WTC11 (cell line): Measurements from ENCODE around the gene PSMD6. TPM values are rescaled to one million over a fixed set of nuclear protein-coding genes. Genes with fewer than 3 reads are reported as not detected.

ENCODE experiments used
- ATAC-seq: fragments of 200-7000 bp; cut with Tn5 transposase; 2 replicates; pipeline ENCODE4 v1.10.0; 2021; ENCODE audit warnings: mild to moderate bottlenecking, moderate library complexity
- CTCF ChIA-PET: fragments of 300-600 bp; sonication (Branson Sonifier 250); formaldehyde crosslinking; loops from one replicate; lab custom pipeline; 2021; ENCODE audit warnings: antibody characterized with exemption; lab: Charles Lee
- POLR2A ChIA-PET: fragments of 350-600 bp; sonication (Branson Sonifier 250); formaldehyde crosslinking; loops from one replicate; lab custom pipeline; 2021; ENCODE audit warnings: antibody characterized with exemption; lab: Charles Lee
- DNase-seq: peaks from one replicate; pipeline ENCODE4 v3.0.0; 2021; ENCODE audit warnings: low spot score
- H3K27ac Mint-ChIP-seq: 2 replicates; pipeline ENCODE4 v1.8.0; 2021; ENCODE audit warnings: mixed read lengths
- H3K27me3 Mint-ChIP-seq: 2 replicates; pipeline ENCODE4 v1.8.0; 2021; ENCODE audit warnings: low read depth, mild to moderate bottlenecking, moderate library complexity, mixed read lengths
- H3K36me3 Mint-ChIP-seq: 2 replicates; pipeline ENCODE4 v1.8.0; 2021; ENCODE audit warnings: mixed read lengths
- H3K4me1 Mint-ChIP-seq: 2 replicates; pipeline ENCODE4 v1.8.0; 2022; ENCODE audit warnings: mixed read lengths
- H3K4me3 Mint-ChIP-seq: 2 replicates; pipeline ENCODE4 v1.8.0; 2021; ENCODE audit warnings: mild to moderate bottlenecking, moderate library complexity, mixed read lengths
- H3K9me3 Mint-ChIP-seq: 2 replicates; pipeline ENCODE4 v1.8.0; 2021; ENCODE audit warnings: mixed read lengths
- CREB1 ChIP-seq: sonication (generic); formaldehyde crosslinking; IDR thresholded peaks from 2 replicates; pipeline ENCODE4 v1.8.0; 2023; ENCODE audit warnings: mild to moderate bottlenecking, missing genetic modification reagents
- ELF4 ChIP-seq: sonication (generic); formaldehyde crosslinking; IDR thresholded peaks from 2 replicates; pipeline ENCODE4 v1.8.1; 2022; ENCODE audit warnings: low read depth, mild to moderate bottlenecking, moderate library complexity, missing genetic modification reagents
- JUN ChIP-seq: sonication (generic); formaldehyde crosslinking; IDR thresholded peaks from 2 replicates; pipeline ENCODE4 v1.8.0; 2023; ENCODE audit warnings: mild to moderate bottlenecking, missing genetic modification reagents
- NFATC4 ChIP-seq: fragments of 250-450 bp; sonication (Bioruptor Pico); IDR thresholded peaks from 2 replicates; pipeline ENCODE4 v1.9.0; 2021; ENCODE audit warnings: mild to moderate bottlenecking
- NFE2L1 ChIP-seq: sonication (generic); formaldehyde crosslinking; IDR thresholded peaks from 2 replicates; pipeline ENCODE4 v1.8.1; 2023; ENCODE audit warnings: missing genetic modification reagents
- NR2C2 ChIP-seq: sonication (generic); formaldehyde crosslinking; IDR thresholded peaks from 2 replicates; pipeline ENCODE4 v1.8.0; 2022; ENCODE audit warnings: mild to moderate bottlenecking, missing genetic modification reagents
- TCF7 ChIP-seq: sonication (generic); formaldehyde crosslinking; IDR thresholded peaks from 2 replicates; pipeline ENCODE4 v1.8.0; 2022; ENCODE audit warnings: mild to moderate bottlenecking, low read depth, missing genetic modification reagents, moderate library complexity
- TEAD1 ChIP-seq: sonication (generic); formaldehyde crosslinking; IDR thresholded peaks from 2 replicates; pipeline ENCODE4 v1.8.0; 2022; ENCODE audit warnings: mild to moderate bottlenecking, missing genetic modification reagents
- ZBTB21 ChIP-seq: sonication (generic); formaldehyde crosslinking; IDR thresholded peaks from 2 replicates; pipeline ENCODE4 v1.8.1; 2023; ENCODE audit warnings: mild to moderate bottlenecking, missing genetic modification reagents, borderline replicate concordance
- ZNF232 ChIP-seq: sonication (generic); formaldehyde crosslinking; IDR thresholded peaks from 2 replicates; pipeline ENCODE4 v1.8.0; 2022; ENCODE audit warnings: mild to moderate bottlenecking, missing genetic modification reagents
- ZNF396 ChIP-seq: fragments of 250-450 bp; sonication (Bioruptor Pico); IDR thresholded peaks from 2 replicates; pipeline ENCODE4 v1.8.0; 2021; ENCODE audit warnings: mild to moderate bottlenecking, moderate library complexity, borderline replicate concordance
- total RNA-seq: library from RNA; stranded (reverse); gene quantifications from 3 replicates; pipeline ENCODE4 v1.2.3, GENCODE V29; 2021
- TF ChIP-seq, protein P1 (sequence below): sonication (generic); formaldehyde crosslinking; IDR thresholded peaks from 2 replicates; pipeline ENCODE4 v1.8.0; 2023; ENCODE audit warnings: missing genetic modification reagents, mild to moderate bottlenecking, borderline replicate concordance
- TF ChIP-seq, protein P2 (sequence below): sonication (generic); formaldehyde crosslinking; IDR thresholded peaks from 2 replicates; pipeline ENCODE4 v1.8.0; 2022; ENCODE audit warnings: mild to moderate bottlenecking, missing genetic modification reagents
- TF ChIP-seq, protein P3 (sequence below): sonication (generic); formaldehyde crosslinking; IDR thresholded peaks from 2 replicates; pipeline ENCODE4 v1.8.1; 2022; ENCODE audit warnings: missing genetic modification reagents, borderline replicate concordance
- TF ChIP-seq, protein P4 (sequence below): fragments of 250-450 bp; sonication (Bioruptor Pico); IDR thresholded peaks from 2 replicates; pipeline ENCODE4 v1.9.0; 2021; ENCODE audit warnings: moderate library complexity, mild to moderate bottlenecking, inconsistent platforms, borderline replicate concordance
- TF ChIP-seq, protein P5 (sequence below): fragments of 250-450 bp; sonication (Bioruptor Pico); IDR thresholded peaks from 2 replicates; pipeline ENCODE4 v1.9.0; 2021; ENCODE audit warnings: mild to moderate bottlenecking, borderline replicate concordance
- TF ChIP-seq, protein P6 (sequence below): sonication (generic); formaldehyde crosslinking; IDR thresholded peaks from 2 replicates; pipeline ENCODE4 v1.8.1; 2023; ENCODE audit warnings: mild to moderate bottlenecking, missing genetic modification reagents, moderate library complexity

PSMD6 gene
- total RNA-seq, 1 experiment from 2014 or later = 105 TPM

DNA sequence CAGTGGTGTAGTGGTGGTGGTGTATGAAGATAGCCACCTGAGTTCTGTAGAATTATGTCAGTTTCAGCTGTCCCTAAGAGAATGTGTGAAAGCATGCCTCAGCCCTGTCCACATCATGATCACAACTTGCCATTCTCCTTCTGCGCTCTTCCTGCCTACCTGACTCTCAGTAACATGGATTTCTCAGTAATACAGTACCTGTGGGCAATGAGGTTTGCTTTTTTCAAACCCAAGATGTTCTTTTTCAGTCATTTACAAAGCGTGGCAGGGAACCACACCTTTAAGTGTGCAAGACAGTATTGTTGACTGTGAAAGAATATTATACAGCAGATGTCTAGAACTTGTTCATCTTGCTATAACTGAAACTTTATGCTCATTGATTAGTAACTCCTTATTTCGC lies 38.9 kb downstream of the PSMD6 start (continued):
- TF ChIP-seq, protein P1, sequence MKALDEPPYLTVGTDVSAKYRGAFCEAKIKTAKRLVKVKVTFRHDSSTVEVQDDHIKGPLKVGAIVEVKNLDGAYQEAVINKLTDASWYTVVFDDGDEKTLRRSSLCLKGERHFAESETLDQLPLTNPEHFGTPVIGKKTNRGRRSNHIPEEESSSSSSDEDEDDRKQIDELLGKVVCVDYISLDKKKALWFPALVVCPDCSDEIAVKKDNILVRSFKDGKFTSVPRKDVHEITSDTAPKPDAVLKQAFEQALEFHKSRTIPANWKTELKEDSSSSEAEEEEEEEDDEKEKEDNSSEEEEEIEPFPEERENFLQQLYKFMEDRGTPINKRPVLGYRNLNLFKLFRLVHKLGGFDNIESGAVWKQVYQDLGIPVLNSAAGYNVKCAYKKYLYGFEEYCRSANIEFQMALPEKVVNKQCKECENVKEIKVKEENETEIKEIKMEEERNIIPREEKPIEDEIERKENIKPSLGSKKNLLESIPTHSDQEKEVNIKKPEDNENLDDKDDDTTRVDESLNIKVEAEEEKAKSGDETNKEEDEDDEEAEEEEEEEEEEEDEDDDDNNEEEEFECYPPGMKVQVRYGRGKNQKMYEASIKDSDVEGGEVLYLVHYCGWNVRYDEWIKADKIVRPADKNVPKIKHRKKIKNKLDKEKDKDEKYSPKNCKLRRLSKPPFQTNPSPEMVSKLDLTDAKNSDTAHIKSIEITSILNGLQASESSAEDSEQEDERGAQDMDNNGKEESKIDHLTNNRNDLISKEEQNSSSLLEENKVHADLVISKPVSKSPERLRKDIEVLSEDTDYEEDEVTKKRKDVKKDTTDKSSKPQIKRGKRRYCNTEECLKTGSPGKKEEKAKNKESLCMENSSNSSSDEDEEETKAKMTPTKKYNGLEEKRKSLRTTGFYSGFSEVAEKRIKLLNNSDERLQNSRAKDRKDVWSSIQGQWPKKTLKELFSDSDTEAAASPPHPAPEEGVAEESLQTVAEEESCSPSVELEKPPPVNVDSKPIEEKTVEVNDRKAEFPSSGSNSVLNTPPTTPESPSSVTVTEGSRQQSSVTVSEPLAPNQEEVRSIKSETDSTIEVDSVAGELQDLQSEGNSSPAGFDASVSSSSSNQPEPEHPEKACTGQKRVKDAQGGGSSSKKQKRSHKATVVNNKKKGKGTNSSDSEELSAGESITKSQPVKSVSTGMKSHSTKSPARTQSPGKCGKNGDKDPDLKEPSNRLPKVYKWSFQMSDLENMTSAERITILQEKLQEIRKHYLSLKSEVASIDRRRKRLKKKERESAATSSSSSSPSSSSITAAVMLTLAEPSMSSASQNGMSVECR (CRISPR knock-in tag) = no peak
- TF ChIP-seq NFATC4 (CRISPR knock-in tag) = no peak
- TF ChIP-seq TCF7 (CRISPR knock-in tag) = no peak
- no peak for TF ChIP-seq TEAD1 (CRISPR knock-in tag)
- no peak for TF ChIP-seq CREB1 (CRISPR knock-in tag)

DNA sequence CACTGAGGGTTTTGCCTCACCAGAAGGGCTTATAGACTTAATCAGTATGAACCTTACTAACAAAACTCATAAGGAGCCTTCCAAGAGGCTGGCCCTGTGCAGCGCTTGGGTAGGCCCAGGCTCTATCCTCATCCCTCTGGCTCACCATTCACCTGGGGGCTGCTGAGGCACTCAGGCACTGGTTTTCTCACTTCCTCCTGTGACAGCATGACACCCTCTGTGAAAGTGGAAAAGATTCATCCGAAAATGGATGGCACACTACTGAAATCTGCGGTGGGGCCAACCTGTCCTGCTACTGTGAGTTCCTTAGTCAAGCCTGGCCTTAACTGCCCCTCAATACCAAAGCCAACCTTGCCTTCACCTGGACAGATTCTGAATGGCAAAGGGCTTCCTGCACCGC lies 41.3 kb downstream of the PSMD6 start:
- Mint-ChIP-seq H3K4me1 (no peaks in the 10 kb centered on the region), H3K27me3 (no peaks in the 10 kb centered on the region), H3K27ac (no peak overlapping the region), H3K9me3 (no peaks in the 10 kb centered on the region)
- ChIA-PET CTCF (no interaction called here), POLR2A (interaction anchor here (0.6 kb wide), 1 partner anchor 365 kb away, joined by 4 read pairs; no protein-coding TSS in a partner anchor)
- no peak for DNase-seq
- ATAC-seq = no peak
- no peak for TF ChIP-seq JUN (CRISPR knock-in tag)
- TF ChIP-seq ZBTB21 (CRISPR knock-in tag) = no peak
- TF ChIP-seq, protein P2, sequence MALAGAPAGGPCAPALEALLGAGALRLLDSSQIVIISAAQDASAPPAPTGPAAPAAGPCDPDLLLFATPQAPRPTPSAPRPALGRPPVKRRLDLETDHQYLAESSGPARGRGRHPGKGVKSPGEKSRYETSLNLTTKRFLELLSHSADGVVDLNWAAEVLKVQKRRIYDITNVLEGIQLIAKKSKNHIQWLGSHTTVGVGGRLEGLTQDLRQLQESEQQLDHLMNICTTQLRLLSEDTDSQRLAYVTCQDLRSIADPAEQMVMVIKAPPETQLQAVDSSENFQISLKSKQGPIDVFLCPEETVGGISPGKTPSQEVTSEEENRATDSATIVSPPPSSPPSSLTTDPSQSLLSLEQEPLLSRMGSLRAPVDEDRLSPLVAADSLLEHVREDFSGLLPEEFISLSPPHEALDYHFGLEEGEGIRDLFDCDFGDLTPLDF (CRISPR knock-in tag) = no peak
- TF ChIP-seq NFE2L1 (CRISPR knock-in tag) = no peak
- no peak for TF ChIP-seq ZNF396 (CRISPR knock-in tag)
- no peak for TF ChIP-seq ELF4
- TF ChIP-seq, protein P3, sequence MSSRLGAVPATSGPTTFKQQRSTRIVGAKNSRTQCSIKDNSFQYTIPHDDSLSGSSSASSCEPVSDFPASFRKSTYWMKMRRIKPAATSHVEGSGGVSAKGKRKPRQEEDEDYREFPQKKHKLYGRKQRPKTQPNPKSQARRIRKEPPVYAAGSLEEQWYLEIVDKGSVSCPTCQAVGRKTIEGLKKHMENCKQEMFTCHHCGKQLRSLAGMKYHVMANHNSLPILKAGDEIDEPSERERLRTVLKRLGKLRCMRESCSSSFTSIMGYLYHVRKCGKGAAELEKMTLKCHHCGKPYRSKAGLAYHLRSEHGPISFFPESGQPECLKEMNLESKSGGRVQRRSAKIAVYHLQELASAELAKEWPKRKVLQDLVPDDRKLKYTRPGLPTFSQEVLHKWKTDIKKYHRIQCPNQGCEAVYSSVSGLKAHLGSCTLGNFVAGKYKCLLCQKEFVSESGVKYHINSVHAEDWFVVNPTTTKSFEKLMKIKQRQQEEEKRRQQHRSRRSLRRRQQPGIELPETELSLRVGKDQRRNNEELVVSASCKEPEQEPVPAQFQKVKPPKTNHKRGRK = no peak
- TF ChIP-seq, protein P4, sequence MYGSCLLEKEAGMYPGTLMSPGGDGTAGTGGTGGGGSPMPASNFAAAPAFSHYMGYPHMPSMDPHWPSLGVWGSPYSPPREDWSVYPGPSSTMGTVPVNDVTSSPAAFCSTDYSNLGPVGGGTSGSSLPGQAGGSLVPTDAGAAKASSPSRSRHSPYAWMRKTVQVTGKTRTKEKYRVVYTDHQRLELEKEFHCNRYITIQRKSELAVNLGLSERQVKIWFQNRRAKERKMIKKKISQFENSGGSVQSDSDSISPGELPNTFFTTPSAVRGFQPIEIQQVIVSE (CRISPR knock-in tag) = no peak
- TF ChIP-seq, protein P5, sequence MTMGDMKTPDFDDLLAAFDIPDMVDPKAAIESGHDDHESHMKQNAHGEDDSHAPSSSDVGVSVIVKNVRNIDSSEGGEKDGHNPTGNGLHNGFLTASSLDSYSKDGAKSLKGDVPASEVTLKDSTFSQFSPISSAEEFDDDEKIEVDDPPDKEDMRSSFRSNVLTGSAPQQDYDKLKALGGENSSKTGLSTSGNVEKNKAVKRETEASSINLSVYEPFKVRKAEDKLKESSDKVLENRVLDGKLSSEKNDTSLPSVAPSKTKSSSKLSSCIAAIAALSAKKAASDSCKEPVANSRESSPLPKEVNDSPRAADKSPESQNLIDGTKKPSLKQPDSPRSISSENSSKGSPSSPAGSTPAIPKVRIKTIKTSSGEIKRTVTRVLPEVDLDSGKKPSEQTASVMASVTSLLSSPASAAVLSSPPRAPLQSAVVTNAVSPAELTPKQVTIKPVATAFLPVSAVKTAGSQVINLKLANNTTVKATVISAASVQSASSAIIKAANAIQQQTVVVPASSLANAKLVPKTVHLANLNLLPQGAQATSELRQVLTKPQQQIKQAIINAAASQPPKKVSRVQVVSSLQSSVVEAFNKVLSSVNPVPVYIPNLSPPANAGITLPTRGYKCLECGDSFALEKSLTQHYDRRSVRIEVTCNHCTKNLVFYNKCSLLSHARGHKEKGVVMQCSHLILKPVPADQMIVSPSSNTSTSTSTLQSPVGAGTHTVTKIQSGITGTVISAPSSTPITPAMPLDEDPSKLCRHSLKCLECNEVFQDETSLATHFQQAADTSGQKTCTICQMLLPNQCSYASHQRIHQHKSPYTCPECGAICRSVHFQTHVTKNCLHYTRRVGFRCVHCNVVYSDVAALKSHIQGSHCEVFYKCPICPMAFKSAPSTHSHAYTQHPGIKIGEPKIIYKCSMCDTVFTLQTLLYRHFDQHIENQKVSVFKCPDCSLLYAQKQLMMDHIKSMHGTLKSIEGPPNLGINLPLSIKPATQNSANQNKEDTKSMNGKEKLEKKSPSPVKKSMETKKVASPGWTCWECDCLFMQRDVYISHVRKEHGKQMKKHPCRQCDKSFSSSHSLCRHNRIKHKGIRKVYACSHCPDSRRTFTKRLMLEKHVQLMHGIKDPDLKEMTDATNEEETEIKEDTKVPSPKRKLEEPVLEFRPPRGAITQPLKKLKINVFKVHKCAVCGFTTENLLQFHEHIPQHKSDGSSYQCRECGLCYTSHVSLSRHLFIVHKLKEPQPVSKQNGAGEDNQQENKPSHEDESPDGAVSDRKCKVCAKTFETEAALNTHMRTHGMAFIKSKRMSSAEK (CRISPR knock-in tag) = no peak
- TF ChIP-seq NR2C2 = no peak
- no peak for TF ChIP-seq TEAD1 (CRISPR knock-in tag)
- TF ChIP-seq ZNF232 (CRISPR knock-in tag) = no peak
- TF ChIP-seq, protein P6, sequence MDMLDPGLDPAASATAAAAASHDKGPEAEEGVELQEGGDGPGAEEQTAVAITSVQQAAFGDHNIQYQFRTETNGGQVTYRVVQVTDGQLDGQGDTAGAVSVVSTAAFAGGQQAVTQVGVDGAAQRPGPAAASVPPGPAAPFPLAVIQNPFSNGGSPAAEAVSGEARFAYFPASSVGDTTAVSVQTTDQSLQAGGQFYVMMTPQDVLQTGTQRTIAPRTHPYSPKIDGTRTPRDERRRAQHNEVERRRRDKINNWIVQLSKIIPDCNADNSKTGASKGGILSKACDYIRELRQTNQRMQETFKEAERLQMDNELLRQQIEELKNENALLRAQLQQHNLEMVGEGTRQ = no peak
- TF ChIP-seq, all 79 proteins: peak for 0
- H3K4me3 Mint-ChIP-seq = no peak overlapping the region
- peaks cover 13% of the 10 kb centered on the region for H3K36me3 Mint-ChIP-seq
